IMR-90 (cell line): Measurements from ENCODE around the gene WDR27. TPM values are rescaled to one million over a fixed set of nuclear protein-coding genes. Genes with fewer than 3 reads are reported as not detected.

Experiments
- ATAC-seq: fragments of 200-7000 bp; cut with Tn5 transposase; 2 replicates; pipeline ENCODE4 v1.9.1; 2020; ENCODE audit warnings: low read depth, mild to moderate bottlenecking, moderate library complexity
- BruUV-seq: library from RNA; stranded (reverse); fragments of 400-500 nt; replicated peaks from 2 replicates; lab custom pipeline; 2021; lab: Mats Ljungman, UMichigan
- CTCF ChIA-PET: fragments of 300-600 bp; formaldehyde crosslinking; extraction: SDS; loops from one replicate; lab custom pipeline; 2021; ENCODE audit warnings: antibody characterized with exemption; lab: Yijun Ruan, JAX
- POLR2A ChIA-PET: fragments of 300-600 bp; sonication (Branson Sonifier 250); formaldehyde crosslinking; loops from one replicate; lab custom pipeline; 2022; ENCODE audit warnings: antibody characterized with exemption; ENCODE audit not compliant: unreplicated experiment; lab: Charles Lee
- DNase-seq: peaks from one replicate; pipeline ENCODE4 v3.0.0; 2013
- H2AFZ ChIP-seq: replicated peaks from 2 replicates; pipeline ENCODE3; 2013; ENCODE audit warnings: low read length, mild to moderate bottlenecking; ENCODE audit not compliant: poor library complexity
- H2AK5ac ChIP-seq: 2 replicates; pipeline ENCODE4 v1.6.1; 2013; ENCODE audit warnings: low read depth, low read length, inconsistent platforms
- H2AK9ac ChIP-seq: replicated peaks from 2 replicates; pipeline ENCODE3; 2013; ENCODE audit warnings: mild to moderate bottlenecking, low read depth, low read length, moderate library complexity; ENCODE audit not compliant: poor library complexity
- H2BK120ac ChIP-seq: 2 replicates; pipeline ENCODE4 v1.6.1; 2013; ENCODE audit warnings: low read depth, low read length, inconsistent platforms
- H2BK15ac ChIP-seq: 3 replicates; pipeline ENCODE4 v1.6.1; 2013; ENCODE audit warnings: low read depth, low read length, inconsistent platforms
- H2BK20ac ChIP-seq: 2 replicates; pipeline ENCODE4 v1.6.1; 2013; ENCODE audit warnings: low read depth, mild to moderate bottlenecking, inconsistent platforms, low read length, moderate library complexity
- H2BK5ac ChIP-seq: 2 replicates; pipeline ENCODE4 v1.6.1; 2013; ENCODE audit warnings: mild to moderate bottlenecking, low read depth, low read length, inconsistent platforms; ENCODE audit not compliant: poor library complexity, severe bottlenecking
- H3K14ac ChIP-seq: replicated peaks from 2 replicates; pipeline ENCODE4 v1.6.1; 2013; ENCODE audit warnings: low read depth, low read length, inconsistent platforms
- H3K18ac ChIP-seq: 2 replicates; pipeline ENCODE4 v1.6.1; 2013; ENCODE audit warnings: low read depth, low read length, control low read depth
- H3K23ac ChIP-seq: 2 replicates; pipeline ENCODE4 v1.6.1; 2013; ENCODE audit warnings: low read depth, low read length, inconsistent platforms
- H3K27ac ChIP-seq: 2 replicates; pipeline ENCODE4 v1.5.1; 2013; ENCODE audit warnings: mild to moderate bottlenecking, control low read depth, low read length; ENCODE audit not compliant: insufficient read depth
- H3K27me3 ChIP-seq: 2 replicates; pipeline ENCODE4 v1.6.1; 2013; ENCODE audit warnings: low read length; ENCODE audit not compliant: control insufficient read depth, insufficient read depth
- H3K36me3 ChIP-seq: 2 replicates; pipeline ENCODE4 v1.6.1; 2013; ENCODE audit warnings: low read length, mixed read lengths; ENCODE audit not compliant: control insufficient read depth, insufficient read depth
- H3K4ac ChIP-seq: 2 replicates; pipeline ENCODE4 v1.6.1; 2013; ENCODE audit warnings: low read depth, low read length, inconsistent platforms
- H3K4me1 ChIP-seq: 2 replicates; pipeline ENCODE4 v1.6.1; 2013; ENCODE audit warnings: low read length, mixed read lengths; ENCODE audit not compliant: control insufficient read depth, insufficient read depth
- H3K4me2 ChIP-seq: 2 replicates; pipeline ENCODE4 v1.6.1; 2013; ENCODE audit warnings: low read depth, mild to moderate bottlenecking, control low read depth, low read length, moderate library complexity
- H3K4me3 ChIP-seq: 2 replicates; pipeline ENCODE4 v1.5.1; 2013; ENCODE audit warnings: low read depth, mild to moderate bottlenecking, control low read depth, low read length, moderate library complexity; ENCODE audit not compliant: insufficient read depth
- H3K56ac ChIP-seq: 2 replicates; pipeline ENCODE4 v1.6.1; 2013; ENCODE audit warnings: low read length, inconsistent platforms; ENCODE audit not compliant: insufficient read depth; ENCODE audit errors: extremely low read depth
- H3K79me1 ChIP-seq, 2 experiments: 2 replicates each; pipeline ENCODE4 v1.6.1; 2013; ENCODE audit warnings: low read length in 2 of 2, inconsistent platforms in 1 of 2, low read depth in 1 of 2
- H3K9ac ChIP-seq: 2 replicates; pipeline ENCODE4 v1.6.1; 2013; ENCODE audit warnings: low read depth, low read length, control low read depth
- H3K9me1 ChIP-seq: 2 replicates; pipeline ENCODE4 v1.6.1; 2013; ENCODE audit warnings: low read length, inconsistent platforms; ENCODE audit not compliant: insufficient read depth
- H3K9me3 ChIP-seq: 2 replicates; pipeline ENCODE4 v1.6.1; 2013; ENCODE audit warnings: low read length; ENCODE audit not compliant: control insufficient read depth, insufficient read depth
- H4K20me1 ChIP-seq: 2 replicates; pipeline ENCODE4 v1.6.1; 2013; ENCODE audit warnings: low read length, inconsistent platforms; ENCODE audit not compliant: insufficient read depth
- H4K5ac ChIP-seq: 2 replicates; pipeline ENCODE4 v1.6.1; 2013; ENCODE audit warnings: mild to moderate bottlenecking, low read depth, low read length, control low read depth
- H4K8ac ChIP-seq, 2 experiments: 2 replicates each; pipeline ENCODE4 v1.6.1; 2013; ENCODE audit warnings: low read depth in 2 of 2, low read length in 2 of 2, control low read depth in 1 of 2, inconsistent platforms in 1 of 2
- H4K91ac ChIP-seq: 2 replicates; pipeline ENCODE4 v1.6.1; 2013; ENCODE audit warnings: low read depth, low read length, inconsistent platforms; ENCODE audit not compliant: insufficient read depth
- RCOR1 ChIP-seq: IDR thresholded peaks from 2 replicates; pipeline ENCODE4 v1.6.1; 2012; ENCODE audit warnings: mild to moderate bottlenecking, low read length, improper control_type of control experiment; ENCODE audit not compliant: insufficient replicate concordance
- SMC3 ChIP-seq: fragments of 150-350 bp; IDR thresholded peaks from 2 replicates; pipeline ENCODE4 v1.6.1; 2016; ENCODE audit warnings: low read depth, mild to moderate bottlenecking, antibody characterized with exemption, low read length, moderate library complexity
- WGBS, 2 experiments: methylation state at CpG; one replicate each; pipeline versions ENCODE4 v1.1.5 to v1.1.7; 2013; ENCODE audit warnings: missing lambda C conversion rate in 2 of 2; ENCODE audit not compliant: insufficient read length in 1 of 2; ENCODE audit errors: extremely low coverage in 2 of 2; 5-methylcytosine and 5-hydroxymethylcytosine counted together
- dilution Hi-C: fragments of 300-500 bp; cut with HindIII; formaldehyde crosslinking; loops from one replicate; pipeline ENCODE4 v1.14.3; 2018; ENCODE audit warnings: low sequenced_read_pairs; ENCODE audit not compliant: unreplicated experiment
- in situ Hi-C: fragments of 300-500 bp; cut with MboI; formaldehyde crosslinking; loops from 3 replicates; pipeline ENCODE4 v1.14.3; 2019; ENCODE audit warnings: low sequenced_read_pairs, inconsistent platforms, mixed read lengths
- intact Hi-C: fragments of 100-400 bp; cut with micrococcal nuclease; formaldehyde crosslinking; loops from 2 replicates; pipeline ENCODE4 v1.10.0; 2022
- polyA plus RNA-seq, 3 experiments: library from polyadenylated mRNA; depleted of rRNA; stranded (reverse); fragments of >200 nt; gene quantifications; 2 replicates each; pipeline ENCODE4 v1.2.3, GENCODE V29; 2012; ENCODE audit warnings: low replicate concordance in 1 of 3
- total RNA-seq: library from RNA; depleted of rRNA; stranded (reverse); fragments of >200 nt; gene quantifications from 2 replicates; pipeline ENCODE4 v1.2.3, GENCODE V29; 2012

Gene WDR27
- total and polyA plus RNA-seq, 2 of the 4 experiments (the other 2 are of a cell fraction) = 7.0 to 18.5 TPM

GRCh38 chr6:169648092-169648491, 53.7 kb downstream of the WDR27 start:
- peaks cover 6% of the 10 kb centered on the region; the same call in 1 of the 2 replicates for H3K36me3 ChIP-seq
- dilution Hi-C loops = no loop called here
- intact Hi-C loops = no loop called here

More at GRCh38 chr6:169648092-169648491, 53.7 kb downstream of the WDR27 start:
- in situ Hi-C loops = no loop called here
- Histone ChIP-seq H2AK9ac (no peak overlapping the region), H3K18ac (no peak overlapping the region), H4K20me1 (no peaks in the 10 kb centered on the region), H3K4me3 (no peak overlapping the region), H3K9me3 (no peaks in the 10 kb centered on the region), H3K4ac (no peak overlapping the region), H2BK5ac (no peak overlapping the region), H2AK5ac (no peak overlapping the region), H4K91ac (no peak overlapping the region), H3K27ac (no peak overlapping the region), H3K79me1 (no peaks in the 10 kb centered on the region), H2BK20ac (no peak overlapping the region), H2AFZ (no peak overlapping the region), H3K23ac (no peak overlapping the region), H3K14ac (no peak overlapping the region), H2BK15ac (no peak overlapping the region), H3K4me2 (no peak overlapping the region), H2BK120ac (no peak overlapping the region), H4K8ac (no peak overlapping the region), H4K5ac (no peak overlapping the region), H3K9me1 (0 out of 2 replicates have a peak, but pooled peaks cover 5% of the 10 kb centered on the region), H3K27me3 (no peaks in the 10 kb centered on the region), H3K56ac (no peak overlapping the region), H3K4me1 (no peaks in the 10 kb centered on the region), H3K9ac (no peak overlapping the region)
- DNase-seq (no peak), ATAC-seq (no peak)
- no TSS peak for BruUV-seq
- TF ChIP-seq RCOR1 = no peak
- no peak for TF ChIP-seq SMC3
- 85% methylated on average over 2 of the region's 10 CpGs; no CpG with 5 or more reads in 1 of the 2 experiments for WGBS, 2 experiments
- ChIA-PET POLR2A (no interaction called here), CTCF (no interaction called here)
